ENCODE measurements around the gene HOXA6.

HOXA6 gene

DNA sequence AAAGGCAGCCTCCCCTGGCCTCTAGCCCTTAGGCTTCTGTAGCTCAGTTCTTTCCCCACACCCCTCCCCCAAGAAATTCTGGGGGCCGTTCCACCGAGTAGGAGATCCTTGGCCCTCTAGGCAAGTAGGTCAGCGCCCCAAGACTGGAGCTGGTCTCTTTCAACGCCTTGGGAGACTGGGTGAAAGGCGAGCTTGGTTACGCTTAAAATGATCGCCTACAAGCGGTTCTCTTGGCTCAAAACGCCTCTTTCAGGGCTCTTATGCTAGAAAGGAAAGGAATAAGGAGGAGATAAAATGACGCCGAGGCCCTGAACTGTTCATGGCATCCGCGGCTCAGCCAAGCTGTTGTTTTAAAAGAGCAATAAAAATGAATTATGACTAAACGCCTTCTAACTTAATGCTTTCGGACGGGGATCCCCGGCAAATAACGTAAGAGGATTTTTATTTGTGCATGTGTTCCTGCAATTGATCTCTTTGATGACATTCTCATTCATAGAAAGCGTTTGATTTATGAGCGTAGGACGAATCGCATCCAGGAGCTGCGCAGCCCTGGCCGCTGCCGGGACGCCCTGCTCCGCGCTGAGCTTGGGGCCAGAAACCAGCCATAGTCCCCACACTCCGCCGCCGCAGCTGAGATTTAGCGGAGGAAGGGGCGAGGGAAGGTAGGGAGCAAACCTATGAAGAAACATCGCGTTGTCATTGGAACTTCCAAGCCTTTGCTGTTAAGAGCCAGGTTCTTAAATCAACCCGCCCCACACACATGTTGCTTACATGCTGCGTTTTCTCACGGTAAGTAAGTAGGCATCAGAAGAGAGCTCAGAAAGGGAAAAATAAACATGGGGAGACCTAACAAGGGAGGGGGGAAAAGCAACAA lies 48.8 kb downstream of the HOXA6 start:
- no peak for TF ChIP-seq ZFX (IDR thresholded peaks at IDR 0.05; ENCODE audit: borderline replicate concordance)
- TF ChIP-seq, protein P1, sequence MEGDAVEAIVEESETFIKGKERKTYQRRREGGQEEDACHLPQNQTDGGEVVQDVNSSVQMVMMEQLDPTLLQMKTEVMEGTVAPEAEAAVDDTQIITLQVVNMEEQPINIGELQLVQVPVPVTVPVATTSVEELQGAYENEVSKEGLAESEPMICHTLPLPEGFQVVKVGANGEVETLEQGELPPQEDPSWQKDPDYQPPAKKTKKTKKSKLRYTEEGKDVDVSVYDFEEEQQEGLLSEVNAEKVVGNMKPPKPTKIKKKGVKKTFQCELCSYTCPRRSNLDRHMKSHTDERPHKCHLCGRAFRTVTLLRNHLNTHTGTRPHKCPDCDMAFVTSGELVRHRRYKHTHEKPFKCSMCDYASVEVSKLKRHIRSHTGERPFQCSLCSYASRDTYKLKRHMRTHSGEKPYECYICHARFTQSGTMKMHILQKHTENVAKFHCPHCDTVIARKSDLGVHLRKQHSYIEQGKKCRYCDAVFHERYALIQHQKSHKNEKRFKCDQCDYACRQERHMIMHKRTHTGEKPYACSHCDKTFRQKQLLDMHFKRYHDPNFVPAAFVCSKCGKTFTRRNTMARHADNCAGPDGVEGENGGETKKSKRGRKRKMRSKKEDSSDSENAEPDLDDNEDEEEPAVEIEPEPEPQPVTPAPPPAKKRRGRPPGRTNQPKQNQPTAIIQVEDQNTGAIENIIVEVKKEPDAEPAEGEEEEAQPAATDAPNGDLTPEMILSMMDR (IDR thresholded peaks at IDR 0.05), result no peak
- H3K27ac ChIP-seq, result no peak overlapping the region

DNA sequence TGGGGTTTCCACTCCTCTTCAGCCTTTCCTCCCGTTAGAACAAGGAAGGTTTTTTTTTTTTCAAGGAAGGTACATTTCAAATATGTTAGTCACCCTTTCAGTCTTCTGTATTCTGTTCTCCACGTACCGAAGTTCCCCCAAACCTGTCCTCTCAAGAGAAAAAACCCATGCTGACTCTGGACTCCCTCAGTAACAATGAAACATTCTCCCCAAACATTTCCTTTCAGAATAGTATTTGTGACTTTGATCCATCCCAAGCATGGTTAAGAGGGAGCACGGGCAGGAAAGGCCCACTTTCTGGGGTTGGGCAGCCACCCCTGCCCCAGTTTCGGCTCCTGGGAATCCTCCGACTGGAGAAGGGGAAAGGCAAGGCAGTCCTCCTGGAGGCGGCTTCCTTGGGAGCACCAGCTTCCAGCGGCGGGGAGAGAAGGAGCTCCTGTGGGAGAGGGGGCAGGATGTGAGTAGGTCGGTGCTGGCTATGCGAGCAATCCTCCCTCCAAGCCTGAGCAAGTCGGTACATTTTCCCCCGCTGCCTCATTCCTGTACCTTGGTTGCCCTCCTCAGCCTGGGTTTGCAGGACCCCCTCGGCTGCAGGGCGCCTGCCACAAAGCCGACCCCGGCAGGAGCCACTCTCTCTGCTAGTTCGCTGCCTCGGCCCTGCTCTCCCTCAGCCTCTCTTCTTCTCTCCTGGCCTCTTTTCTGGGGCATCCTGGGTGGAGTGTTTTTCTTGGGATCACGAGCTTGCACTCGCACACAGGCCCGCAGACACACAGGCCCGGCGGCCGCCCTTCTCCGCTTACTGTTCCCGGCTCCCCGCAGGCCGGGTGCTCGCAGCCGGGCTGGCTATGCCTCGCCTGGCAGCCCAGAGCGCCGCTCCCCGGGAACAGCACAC lies 49.6 kb downstream of the HOXA6 start:
- TF ChIP-seq ZFX (IDR thresholded peaks at IDR 0.05; ENCODE audit: borderline replicate concordance), result no peak
- TF ChIP-seq, protein P1 (IDR thresholded peaks at IDR 0.05), result no peak
- H3K27ac ChIP-seq, result no peak overlapping the region

DNA sequence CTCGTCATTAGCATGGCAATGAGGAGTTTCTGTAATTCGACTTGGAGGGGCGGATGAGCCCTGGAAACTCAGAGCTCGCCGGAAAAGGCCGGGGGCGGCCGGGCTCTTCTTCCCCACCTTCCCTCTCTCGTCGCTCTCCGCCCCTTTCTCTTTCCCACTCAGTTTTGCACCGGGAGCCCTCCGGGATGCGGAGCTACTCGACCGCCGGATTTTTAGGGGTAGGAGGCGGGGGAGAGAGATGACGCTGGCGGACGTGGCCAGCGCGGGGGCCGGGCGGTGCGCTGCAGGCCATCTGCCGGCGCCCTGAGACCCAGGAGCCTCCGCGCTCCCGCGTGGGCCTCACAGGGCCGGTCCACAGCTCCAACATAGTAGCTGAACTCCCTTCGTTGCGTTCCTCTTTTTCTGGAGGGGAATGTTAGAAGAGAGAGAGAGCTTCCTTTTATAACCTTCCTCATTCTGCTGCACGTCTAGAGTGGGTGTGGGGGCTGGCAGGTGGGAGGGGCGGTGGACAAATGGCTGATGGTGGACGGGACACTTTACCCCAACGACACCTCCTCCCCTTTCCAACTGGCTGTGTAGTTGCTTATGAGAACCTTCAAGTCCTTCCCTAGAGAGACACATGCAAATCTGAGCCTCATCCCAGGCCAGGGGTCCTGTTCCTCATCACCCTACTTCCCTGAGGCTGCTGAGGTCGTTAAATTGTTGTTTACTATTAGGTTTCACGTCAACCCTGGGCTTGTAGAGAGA lies 50.6 kb downstream of the HOXA6 start:
- TF ChIP-seq ZFX (IDR thresholded peaks at IDR 0.05; ENCODE audit: borderline replicate concordance), result no peak
- H3K27ac ChIP-seq, result peak overlapping the region; percentile 79

DNA sequence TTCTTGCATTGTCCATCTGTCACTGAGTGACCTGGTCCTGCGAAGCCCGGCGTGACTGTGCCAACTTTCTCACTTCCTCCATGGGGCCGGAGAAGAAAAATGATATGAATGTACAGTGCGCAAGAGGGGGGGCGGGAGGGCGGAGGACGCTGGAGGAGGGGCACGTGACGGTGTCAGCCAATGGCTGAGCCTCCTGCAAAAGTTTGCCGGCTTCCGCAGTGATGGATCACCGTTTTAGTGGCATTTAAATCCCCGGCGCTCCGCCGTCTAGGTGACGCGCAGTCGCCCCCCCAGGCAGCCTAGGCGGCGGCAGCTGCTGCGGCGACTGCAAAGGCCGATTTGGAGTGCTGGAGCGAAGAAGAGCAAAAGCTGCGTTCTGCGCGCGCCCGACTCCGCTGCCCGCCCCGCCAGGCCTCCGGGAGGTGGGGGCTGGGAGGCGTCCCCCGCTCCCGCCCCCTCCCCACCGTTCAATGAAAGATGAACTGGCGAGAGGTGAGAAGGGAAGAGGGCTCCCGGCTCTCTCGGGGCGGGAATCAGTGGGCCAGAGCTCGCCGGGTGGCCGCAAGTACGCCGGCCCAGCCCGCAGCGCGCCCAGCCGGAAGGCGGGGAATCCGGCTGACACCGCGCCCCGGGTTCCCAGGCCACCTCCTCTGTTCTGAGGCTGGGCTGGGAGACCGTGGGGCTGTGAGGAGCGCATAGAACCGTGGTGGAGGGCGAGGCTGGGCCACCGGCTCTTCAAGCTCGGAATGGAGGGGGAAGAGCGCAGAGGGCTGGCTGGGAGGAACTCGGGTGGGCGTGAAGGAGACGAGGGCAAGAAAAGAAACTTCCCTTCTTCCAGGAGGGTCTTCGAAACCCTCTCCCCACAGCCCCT lies 51.4 kb downstream of the HOXA6 start, which contains the start of gene HOXA1:
Gene HOXA1 (minus strand): TSS at position 104 of the 871 bp plus-strand sequence. CDS start 88 bp downstream, at position 16.
- no peak for TF ChIP-seq ZFX (IDR thresholded peaks at IDR 0.05; ENCODE audit: borderline replicate concordance)
- TF ChIP-seq, protein P1 (IDR thresholded peaks at IDR 0.05), result no peak
- peak within 1 kb of the TSS; percentile 79 for H3K27ac ChIP-seq

All from 22Rv1 (cell line).